HepG2 (cell line): ENCODE measurements around the gene CCDC106. TPM values are rescaled to one million over a fixed set of nuclear protein-coding genes. Genes with fewer than 3 reads are reported as not detected.

Source experiments
- AGO2 ChIP-seq: fragments of 200-400 bp; formaldehyde crosslinking; optimal IDR thresholded peaks from 2 replicates; pipeline ENCODE3; 2017; ENCODE audit warnings: mild to moderate bottlenecking, low read depth, low read length, moderate library complexity
- ATAD3A ChIP-seq: sonication (generic); formaldehyde crosslinking; IDR thresholded peaks from 2 replicates; pipeline ENCODE4 v1.4.0; 2020; ENCODE audit warnings: missing genetic modification reagents
- BRD4 ChIP-seq: sonication (generic); formaldehyde crosslinking; IDR thresholded peaks from 2 replicates; pipeline ENCODE4 v1.4.0; 2020; ENCODE audit warnings: missing genetic modification reagents
- E2F5 ChIP-seq: sonication (generic); formaldehyde crosslinking; conservative IDR thresholded peaks from 2 replicates; pipeline ENCODE4 v1.4.0; 2020; ENCODE audit warnings: missing genetic modification reagents
- HIVEP1 ChIP-seq: sonication (generic); formaldehyde crosslinking; IDR thresholded peaks from 2 replicates; pipeline ENCODE4 v1.4.0; 2020; ENCODE audit warnings: mild to moderate bottlenecking, missing genetic modification reagents
- HNRNPK ChIP-seq: fragments of 200-400 bp; formaldehyde crosslinking; IDR thresholded peaks from 2 replicates; pipeline ENCODE4 v1.6.1; 2018; ENCODE audit warnings: low read length, low read depth, moderate library complexity, mild to moderate bottlenecking; ENCODE audit not compliant: poor library complexity, severe bottlenecking
- KLF12 ChIP-seq: sonication (generic); formaldehyde crosslinking; IDR thresholded peaks from 2 replicates; pipeline ENCODE4 v1.4.0; 2020; ENCODE audit warnings: missing genetic modification reagents, borderline replicate concordance
- NRL ChIP-seq: sonication (generic); formaldehyde crosslinking; IDR thresholded peaks from 2 replicates; pipeline ENCODE4 v1.5.0; 2020; ENCODE audit warnings: missing genetic modification reagents, mild to moderate bottlenecking, moderate library complexity, borderline replicate concordance
- PHF8 ChIP-seq: sonication (generic); formaldehyde crosslinking; IDR thresholded peaks from 2 replicates; pipeline ENCODE4 v1.5.0; 2020; ENCODE audit warnings: missing genetic modification reagents
- RFX5 ChIP-seq: IDR thresholded peaks from 2 replicates; pipeline ENCODE4 v1.6.1; 2011; ENCODE audit warnings: low read depth, low read length, improper control_type of control experiment
- SSRP1 ChIP-seq: IDR thresholded peaks from 2 replicates; pipeline ENCODE4 v1.6.1; 2016; ENCODE audit warnings: control low read depth
- ZBTB38 ChIP-seq: sonication (generic); formaldehyde crosslinking; IDR thresholded peaks from 2 replicates; pipeline ENCODE4 v1.5.1; 2020; ENCODE audit warnings: mild to moderate bottlenecking, missing genetic modification reagents
- ZNF10 ChIP-seq: sonication (generic); formaldehyde crosslinking; IDR thresholded peaks from 2 replicates; pipeline ENCODE4 v1.4.0; 2020; ENCODE audit warnings: mild to moderate bottlenecking, low read depth, missing genetic modification reagents, borderline replicate concordance
- ZNF142 ChIP-seq: sonication (generic); formaldehyde crosslinking; IDR thresholded peaks from 2 replicates; pipeline ENCODE4 v1.4.0; 2020; ENCODE audit warnings: missing genetic modification reagents
- ZNF205 ChIP-seq: IDR thresholded peaks from 2 replicates; pipeline ENCODE4 v1.6.1; 2018; ENCODE audit warnings: missing biosample characterization, missing genetic modification reagents
- ZNF207 ChIP-seq: fragments of 450-650 bp; IDR thresholded peaks from 2 replicates; pipeline ENCODE4 v1.6.1; 2016; ENCODE audit warnings: antibody characterized with exemption, borderline replicate concordance
- polyA plus RNA-seq, 8 experiments: library from polyadenylated mRNA; depleted of rRNA in 3 of 8; stranded (reverse) in 7 of 8; unstranded in 1 of 8; fragments of >200 nt; fragmentation: Illumina TruSeq in 4 of 8; extraction: Trizol in 4 of 8; gene quantifications; 2 replicates each; pipeline versions ENCODE4 v1.2.1 to v1.2.3, GENCODE V29; 2011 to 2016; ENCODE audit warnings: low read depth in 4 of 8, missing spikeins in 1 of 8, mixed read lengths in 1 of 8; ENCODE audit not compliant: insufficient read depth in 1 of 8
- total RNA-seq, 5 experiments: library from RNA; depleted of rRNA; stranded (reverse); fragments of >200 nt; fragmentation: Illumina TruSeq; extraction: Trizol; gene quantifications; 2 replicates each; pipeline ENCODE4 v1.2.3, GENCODE V29; 2016; ENCODE audit warnings: low read depth in 1 of 5
- TF ChIP-seq, protein P1 (sequence below): sonication (generic); formaldehyde crosslinking; conservative IDR thresholded peaks from 2 replicates; pipeline ENCODE4 v1.8.1; 2023; ENCODE audit warnings: missing genetic modification reagents
- TF ChIP-seq, protein P2 (sequence below): sonication (generic); formaldehyde crosslinking; IDR thresholded peaks from 2 replicates; pipeline ENCODE4 v1.5.1; 2020; ENCODE audit warnings: missing genetic modification reagents, mild to moderate bottlenecking, borderline replicate concordance
- TF ChIP-seq, protein P3 (sequence below): sonication (generic); formaldehyde crosslinking; IDR thresholded peaks from 2 replicates; pipeline ENCODE4 v1.4.0; 2020; ENCODE audit warnings: mild to moderate bottlenecking, low read depth, missing genetic modification reagents

CCDC106 gene
- total and polyA plus RNA-seq, 2 of the 13 experiments (the other 11 are each of a cell fraction or from before 2014, with no cell fraction given): 4.7 to 8.8 TPM

- TF ChIP-seq, protein P1, sequence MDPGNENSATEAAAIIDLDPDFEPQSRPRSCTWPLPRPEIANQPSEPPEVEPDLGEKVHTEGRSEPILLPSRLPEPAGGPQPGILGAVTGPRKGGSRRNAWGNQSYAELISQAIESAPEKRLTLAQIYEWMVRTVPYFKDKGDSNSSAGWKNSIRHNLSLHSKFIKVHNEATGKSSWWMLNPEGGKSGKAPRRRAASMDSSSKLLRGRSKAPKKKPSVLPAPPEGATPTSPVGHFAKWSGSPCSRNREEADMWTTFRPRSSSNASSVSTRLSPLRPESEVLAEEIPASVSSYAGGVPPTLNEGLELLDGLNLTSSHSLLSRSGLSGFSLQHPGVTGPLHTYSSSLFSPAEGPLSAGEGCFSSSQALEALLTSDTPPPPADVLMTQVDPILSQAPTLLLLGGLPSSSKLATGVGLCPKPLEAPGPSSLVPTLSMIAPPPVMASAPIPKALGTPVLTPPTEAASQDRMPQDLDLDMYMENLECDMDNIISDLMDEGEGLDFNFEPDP (CRISPR knock-in tag): no peak
- TF ChIP-seq ZNF142 (CRISPR knock-in tag) (no peak; the same call in 1 of the 2 replicates), ATAD3A (no peak), KLF12 (CRISPR knock-in tag) (peak; percentile 57; the same call in 1 of the 2 replicates), BRD4 (peak; percentile 58; the same call in 1 of the 2 replicates), E2F5 (CRISPR knock-in tag) (no peak), ZNF205 (CRISPR knock-in tag) (no peak), NRL (CRISPR knock-in tag) (no peak; the same call in 1 of the 2 replicates), RFX5 (peak; percentile 81), PHF8 (CRISPR knock-in tag) (peak; percentile 72), SSRP1 (CRISPR knock-in tag) (no peak), ZNF10 (CRISPR knock-in tag) (no peak), ZNF207 (no peak), ZBTB38 (CRISPR knock-in tag) (peak; percentile 78; the same call in 1 of the 2 replicates), HIVEP1 (CRISPR knock-in tag) (no peak), AGO2 (peak; percentile 99), HNRNPK (peak; percentile 68)
- TF ChIP-seq, protein P2, sequence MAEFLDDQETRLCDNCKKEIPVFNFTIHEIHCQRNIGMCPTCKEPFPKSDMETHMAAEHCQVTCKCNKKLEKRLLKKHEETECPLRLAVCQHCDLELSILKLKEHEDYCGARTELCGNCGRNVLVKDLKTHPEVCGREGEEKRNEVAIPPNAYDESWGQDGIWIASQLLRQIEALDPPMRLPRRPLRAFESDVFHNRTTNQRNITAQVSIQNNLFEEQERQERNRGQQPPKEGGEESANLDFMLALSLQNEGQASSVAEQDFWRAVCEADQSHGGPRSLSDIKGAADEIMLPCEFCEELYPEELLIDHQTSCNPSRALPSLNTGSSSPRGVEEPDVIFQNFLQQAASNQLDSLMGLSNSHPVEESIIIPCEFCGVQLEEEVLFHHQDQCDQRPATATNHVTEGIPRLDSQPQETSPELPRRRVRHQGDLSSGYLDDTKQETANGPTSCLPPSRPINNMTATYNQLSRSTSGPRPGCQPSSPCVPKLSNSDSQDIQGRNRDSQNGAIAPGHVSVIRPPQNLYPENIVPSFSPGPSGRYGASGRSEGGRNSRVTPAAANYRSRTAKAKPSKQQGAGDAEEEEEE: no peak
- TF ChIP-seq, protein P3, sequence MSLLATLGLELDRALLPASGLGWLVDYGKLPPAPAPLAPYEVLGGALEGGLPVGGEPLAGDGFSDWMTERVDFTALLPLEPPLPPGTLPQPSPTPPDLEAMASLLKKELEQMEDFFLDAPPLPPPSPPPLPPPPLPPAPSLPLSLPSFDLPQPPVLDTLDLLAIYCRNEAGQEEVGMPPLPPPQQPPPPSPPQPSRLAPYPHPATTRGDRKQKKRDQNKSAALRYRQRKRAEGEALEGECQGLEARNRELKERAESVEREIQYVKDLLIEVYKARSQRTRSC (CRISPR knock-in tag): no peak
These were observed 27.0 kb downstream of the CCDC106 start, which contains the start of gene EPN1 (continued) for GRCh38 chr19:55674841-55675660.
